Measurements from ENCODE around the gene SMCO3.
A peak's percentile ranks its signal among the peaks of the same experiment; 100 is the strongest.
"Not testable (repeated sequence)": the region's sequence is repeated elsewhere in the genome, so short reads cannot be mapped to it uniquely, and the experiment has no call there.

The SMCO3 gene

GRCh38 chr12:14776236-14776961 lies 37.6 kb downstream of the SMCO3 start:
- FAIRE-seq (no peak), DNase-seq (ENCODE audit: insufficient read length, low spot score) (no peak)

- DNase-seq (ENCODE audit: insufficient read length, low spot score) (no peak), FAIRE-seq (no peak)
Measured at GRCh38 chr12:14775636-14775980, 38.4 kb downstream of the SMCO3 start.

DNA sequence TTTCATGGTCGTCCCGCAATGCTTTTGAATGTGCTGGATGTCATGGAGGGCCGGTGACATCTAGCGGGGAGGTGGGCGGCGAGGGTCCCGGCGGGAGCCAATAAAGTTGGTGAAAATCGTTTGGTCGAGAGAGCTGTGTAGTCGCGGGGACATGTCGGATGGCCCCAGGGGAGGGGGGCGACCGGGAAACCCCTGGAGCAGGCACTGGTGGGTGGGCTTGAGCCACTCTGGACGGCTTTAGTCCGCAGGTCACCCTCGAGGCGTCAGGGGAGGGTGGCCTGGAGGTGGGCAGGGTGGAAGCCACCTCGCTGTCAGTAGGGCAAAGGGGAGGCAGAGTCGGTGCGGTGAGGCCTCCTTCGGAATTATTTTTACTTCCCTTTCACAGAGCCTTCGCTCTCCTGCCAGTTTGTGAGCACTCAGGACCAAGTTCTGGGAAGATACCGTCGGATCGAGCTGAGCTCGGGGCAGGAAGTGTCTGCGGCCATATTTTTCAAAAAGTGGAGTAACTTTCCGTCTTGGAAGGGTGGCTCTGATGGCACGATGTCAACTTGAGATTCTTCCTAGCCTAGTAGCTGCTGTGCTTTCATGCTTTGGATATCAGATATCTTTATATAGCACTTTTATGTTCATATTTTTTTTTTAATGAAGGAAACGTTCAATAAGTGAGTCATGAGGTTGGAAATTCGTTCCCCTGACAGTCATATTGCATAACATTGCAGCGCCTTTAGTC lies 38.9 kb downstream of the SMCO3 start:
- no peak for DNase-seq (ENCODE audit: insufficient read length, low spot score)
- FAIRE-seq: no peak

DNA sequence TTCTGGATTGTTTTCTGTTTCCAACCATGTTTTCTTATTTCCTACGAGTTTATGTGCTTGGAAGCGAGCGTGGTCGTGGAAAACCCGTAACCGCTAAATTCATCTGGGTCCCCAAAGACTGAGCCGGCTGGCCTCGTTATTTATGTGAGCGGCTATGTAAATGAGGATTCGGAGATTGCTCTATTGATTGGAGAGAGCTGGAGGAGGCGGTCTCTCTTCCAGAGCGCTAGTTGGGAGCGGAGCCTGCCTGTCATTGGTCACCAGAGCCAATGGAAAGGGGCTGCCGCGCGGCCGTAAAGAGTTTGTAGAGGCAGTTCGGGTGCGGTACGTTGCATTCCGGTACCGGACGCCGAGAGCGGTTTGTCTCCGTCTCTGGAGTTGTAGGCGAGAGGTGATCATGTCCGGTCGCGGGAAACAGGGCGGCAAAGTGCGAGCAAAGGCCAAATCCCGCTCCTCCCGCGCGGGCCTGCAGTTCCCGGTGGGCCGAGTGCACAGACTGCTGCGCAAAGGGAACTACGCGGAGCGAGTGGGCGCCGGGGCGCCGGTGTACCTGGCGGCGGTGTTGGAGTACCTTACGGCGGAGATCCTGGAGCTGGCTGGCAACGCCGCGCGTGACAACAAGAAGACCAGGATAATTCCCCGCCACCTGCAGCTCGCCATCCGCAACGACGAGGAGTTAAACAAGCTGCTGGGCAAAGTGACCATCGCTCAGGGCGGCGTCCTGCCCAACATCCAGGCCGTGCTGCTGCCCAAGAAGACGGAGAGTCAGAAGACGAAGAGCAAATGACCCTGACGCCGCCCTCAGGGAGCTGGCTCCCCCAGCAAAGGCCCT lies 39.7 kb downstream of the SMCO3 start:
- DNase-seq (ENCODE audit: insufficient read length, low spot score) (peak; percentile 77), FAIRE-seq (no peak)

GRCh38 chr12:14773685-14774073 lies 40.3 kb downstream of the SMCO3 start:
- DNase-seq (ENCODE audit: insufficient read length, low spot score) (no peak), FAIRE-seq (no peak)

DNA sequence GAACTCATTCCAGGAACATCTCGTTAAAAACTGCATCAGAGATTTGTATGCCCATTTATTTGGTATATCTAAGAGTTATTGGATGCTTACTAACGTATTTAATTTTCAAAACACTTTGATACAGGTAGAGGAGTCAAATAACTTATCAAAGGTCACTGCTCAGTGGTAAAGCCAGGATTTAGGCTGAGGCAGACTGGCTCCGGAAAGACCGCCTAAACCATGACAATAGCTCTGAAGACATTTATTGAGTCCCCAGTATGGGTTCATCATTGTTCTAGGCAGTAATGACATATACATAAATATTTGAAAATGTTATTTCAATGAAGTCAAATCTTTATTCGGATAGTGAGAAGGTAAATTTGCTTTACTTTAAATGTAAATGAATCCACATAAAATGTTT lies 41.0 kb downstream of the SMCO3 start:
- DNase-seq (ENCODE audit: insufficient read length, low spot score): no peak
- FAIRE-seq: no peak

GRCh38 chr12:14771651-14772137 lies 42.3 kb downstream of the SMCO3 start:
- FAIRE-seq: no peak
- no peak for DNase-seq (ENCODE audit: insufficient read length, low spot score)

GRCh38 chr12:14770496-14771461 lies 43.2 kb downstream of the SMCO3 start:
- FAIRE-seq (no peak), DNase-seq (ENCODE audit: insufficient read length, low spot score) (peak; percentile 60)

GRCh38 chr12:14769969-14770495 lies 44.0 kb downstream of the SMCO3 start:
- no peak for DNase-seq (ENCODE audit: insufficient read length, low spot score)
- FAIRE-seq: no peak

DNA sequence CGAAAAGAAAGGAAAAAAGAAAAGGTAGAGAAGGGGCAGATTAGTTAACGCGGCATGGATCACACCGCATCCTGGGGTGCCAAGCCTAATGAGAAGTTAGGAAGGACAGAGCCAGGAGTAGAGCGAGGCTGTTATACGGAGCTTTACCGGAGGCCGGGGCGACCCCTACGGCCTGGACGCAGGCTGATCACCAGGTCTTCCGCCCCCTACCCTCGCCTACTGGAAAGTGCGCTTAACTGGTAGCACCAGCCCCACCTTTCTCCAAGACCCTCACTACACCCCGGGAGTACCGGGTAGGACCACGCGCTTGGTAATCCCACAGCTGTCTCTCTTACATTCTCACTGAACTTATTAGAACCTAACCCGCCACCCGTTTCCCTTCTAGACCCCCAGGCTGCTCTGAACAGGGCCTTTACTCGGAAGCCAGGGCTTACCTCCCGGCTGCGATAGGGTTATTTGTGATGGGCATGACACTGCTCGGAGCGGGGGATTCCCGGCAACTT lies 44.5 kb downstream of the SMCO3 start:
- DNase-seq (ENCODE audit: insufficient read length, low spot score) (no peak), FAIRE-seq (no peak)

DNA sequence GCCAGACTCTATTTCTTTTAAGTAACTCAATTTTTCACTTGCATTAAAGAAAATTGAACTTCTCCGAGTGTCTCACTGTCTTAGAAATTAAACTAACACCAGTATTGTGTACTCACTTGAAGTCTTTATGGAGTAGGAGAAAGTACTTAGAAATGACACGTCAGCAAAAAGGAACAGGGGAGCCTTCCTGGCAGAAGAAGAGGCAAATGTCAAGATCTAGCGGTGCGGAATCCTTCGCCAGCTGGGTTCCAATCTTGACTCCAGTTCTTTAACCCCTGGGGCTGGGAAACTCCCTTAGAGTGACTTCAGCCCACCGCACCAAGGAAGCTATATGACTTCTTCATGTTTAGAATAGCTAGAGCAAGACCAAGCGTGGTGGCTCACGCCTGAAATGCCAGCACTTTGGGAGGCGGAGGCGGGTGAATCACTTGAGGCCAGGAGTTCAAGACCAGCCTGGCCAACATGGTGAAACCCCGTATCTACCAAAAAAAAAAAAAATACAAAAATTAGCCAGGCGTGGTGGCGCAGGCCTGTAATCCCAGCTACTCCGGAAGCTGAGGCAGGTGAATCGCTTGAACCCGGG lies 45.1 kb downstream of the SMCO3 start:
- FAIRE-seq (no peak), DNase-seq (ENCODE audit: insufficient read length, low spot score) (no peak)

DNA sequence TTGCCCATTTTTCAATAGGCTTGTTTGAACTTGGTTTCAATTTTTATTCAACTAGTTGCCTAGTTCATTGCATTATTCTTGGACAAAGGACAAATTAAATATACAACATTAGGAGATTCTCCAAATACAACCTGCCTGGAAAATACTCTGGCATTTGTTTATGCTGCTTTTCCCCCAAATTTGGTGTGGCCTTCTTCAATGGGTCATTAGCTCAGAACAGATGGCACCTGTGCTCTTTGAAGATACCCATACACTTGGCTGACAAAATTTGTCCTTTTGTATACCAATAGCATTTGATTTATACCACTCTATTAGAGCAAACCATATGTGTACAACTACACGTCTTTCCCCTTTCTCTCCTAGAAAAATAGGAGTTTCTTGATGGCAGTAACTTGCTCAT lies 46.4 kb downstream of the SMCO3 start:
- no peak for FAIRE-seq

DNA sequence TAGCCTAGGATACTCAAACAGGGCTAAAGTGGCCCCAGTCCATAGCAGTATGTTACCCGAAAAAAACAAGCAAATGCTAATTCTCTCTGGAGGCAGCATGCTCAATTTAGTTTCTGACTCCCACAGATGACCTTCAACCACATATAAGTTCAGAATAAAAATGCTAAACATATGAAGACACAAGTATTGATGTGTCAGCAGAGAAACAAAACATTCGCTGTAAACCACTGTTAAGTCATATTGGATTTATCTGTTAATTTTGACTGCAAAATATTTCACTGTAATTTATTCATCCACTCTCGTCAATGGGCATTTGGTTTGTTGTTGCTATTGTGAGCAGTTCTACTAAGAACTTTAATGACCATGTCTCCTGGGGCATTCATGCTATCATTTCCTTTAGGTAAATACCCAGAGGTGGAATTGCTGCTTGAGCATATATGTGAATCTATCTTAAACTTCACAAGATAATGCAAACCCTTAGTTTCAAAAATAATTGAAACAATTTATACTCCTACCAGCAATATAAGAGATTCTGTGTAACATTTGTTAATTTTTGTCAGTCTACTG lies 47.2 kb downstream of the SMCO3 start:
- FAIRE-seq (no peak), DNase-seq (ENCODE audit: insufficient read length, low spot score) (no peak)

More for the DNA sequence above, 46.4 kb downstream of the SMCO3 start:
- no peak for DNase-seq (ENCODE audit: insufficient read length, low spot score)

DNA sequence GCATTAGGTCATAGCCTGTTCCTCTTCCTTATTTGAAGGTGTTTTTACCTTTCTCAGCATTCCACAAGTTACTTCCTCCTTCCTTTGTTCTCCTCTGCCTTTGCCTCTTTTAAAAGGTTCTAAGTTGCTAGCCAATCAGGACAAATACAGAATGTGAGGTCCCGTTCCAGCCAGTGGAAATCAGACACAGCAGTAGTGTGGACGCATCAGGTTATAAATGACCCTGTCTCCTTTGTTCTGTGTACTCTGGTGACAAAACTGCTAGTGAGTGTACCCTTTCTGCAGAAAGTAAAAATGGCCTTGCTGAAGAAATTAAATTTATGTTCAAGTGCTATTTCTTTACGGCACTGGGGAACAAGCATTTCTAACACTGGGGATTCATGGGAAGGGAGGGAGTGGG lies 48.0 kb downstream of the SMCO3 start:
- not testable (repeated sequence) for DNase-seq (ENCODE audit: insufficient read length, low spot score); FAIRE-seq

GRCh38 chr12:14765398-14765797 lies 48.6 kb downstream of the SMCO3 start:
- DNase-seq (ENCODE audit: insufficient read length, low spot score): no peak
- FAIRE-seq: no peak

DNA sequence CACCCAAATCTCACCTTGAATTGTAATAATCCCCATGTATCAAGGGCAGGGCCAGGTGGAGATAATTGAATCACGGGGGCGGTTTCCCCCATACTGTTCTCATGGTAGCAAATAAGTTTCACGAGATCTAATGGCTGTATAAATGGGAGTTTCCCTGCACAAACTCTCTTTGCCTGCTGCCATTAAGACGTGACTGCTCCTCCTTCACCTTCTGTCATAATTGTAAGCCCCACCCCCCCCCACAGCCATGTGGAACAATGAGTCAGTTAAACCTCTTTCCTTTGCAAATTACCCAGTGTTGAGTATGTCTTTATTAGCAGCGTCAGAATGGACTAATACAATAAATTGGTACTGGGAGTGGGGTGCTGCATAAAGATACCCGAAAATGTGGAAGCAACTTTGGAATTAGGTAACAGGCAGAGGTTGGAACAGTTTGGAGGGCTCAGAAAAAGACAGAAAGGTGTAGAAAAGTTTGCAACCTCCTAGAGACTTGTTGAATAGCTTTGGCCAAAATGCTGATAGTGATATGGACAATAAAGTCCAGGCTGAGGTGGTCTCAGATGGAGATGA lies 54.2 kb downstream of the SMCO3 start:
- not testable (repeated sequence) for FAIRE-seq; DNase-seq (ENCODE audit: insufficient read length, low spot score)

DNA sequence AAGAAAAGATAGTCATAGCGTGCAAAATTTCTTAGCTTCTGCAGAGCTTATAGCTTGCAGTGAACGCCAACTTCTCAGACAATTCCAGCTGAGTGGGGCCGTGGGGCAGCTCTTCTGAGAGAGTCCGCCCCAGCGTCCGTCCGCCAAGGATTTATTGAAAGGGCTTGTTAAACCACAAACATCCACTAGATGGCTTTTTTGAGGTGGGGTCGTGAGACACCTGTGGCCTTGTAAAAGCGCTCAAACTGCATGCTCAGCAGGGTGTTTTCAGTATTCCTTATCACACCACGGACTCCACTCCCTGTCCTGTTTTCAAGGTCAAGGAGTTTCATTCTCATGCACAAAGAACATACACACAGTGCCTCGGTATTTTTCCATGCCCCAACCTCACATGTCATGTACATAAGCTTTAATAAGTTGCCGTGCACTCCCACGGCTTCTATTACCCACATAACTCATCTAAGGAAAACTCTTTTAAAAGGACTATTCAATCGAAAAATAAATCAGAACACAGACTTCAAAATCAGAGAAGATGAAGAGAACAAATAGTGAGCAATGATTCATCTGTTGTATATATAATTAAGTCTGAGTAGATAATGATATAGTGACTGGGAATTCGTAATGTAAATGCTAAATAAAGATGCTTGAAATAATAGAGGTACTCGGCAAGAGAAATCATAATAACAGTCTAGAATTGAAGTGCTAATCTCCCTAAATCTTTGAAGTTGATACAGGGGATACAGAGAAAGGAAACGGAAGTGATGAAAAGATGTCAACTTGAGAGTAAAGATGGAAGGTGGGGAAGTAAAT lies 57.4 kb downstream of the SMCO3 start:
- FAIRE-seq (no peak), DNase-seq (ENCODE audit: insufficient read length, low spot score) (no peak)

Measured in HTR-8/SVneo (cell line).